Measurements from ENCODE around the gene ATRNL1. TPM values are rescaled to one million over a fixed set of nuclear protein-coding genes. Genes with fewer than 3 reads are reported as not detected.

Gene ATRNL1
- polyA plus RNA-seq, 1 of the 3 experiments (the other 2 are of a cell fraction): 0.67 TPM

DNA sequence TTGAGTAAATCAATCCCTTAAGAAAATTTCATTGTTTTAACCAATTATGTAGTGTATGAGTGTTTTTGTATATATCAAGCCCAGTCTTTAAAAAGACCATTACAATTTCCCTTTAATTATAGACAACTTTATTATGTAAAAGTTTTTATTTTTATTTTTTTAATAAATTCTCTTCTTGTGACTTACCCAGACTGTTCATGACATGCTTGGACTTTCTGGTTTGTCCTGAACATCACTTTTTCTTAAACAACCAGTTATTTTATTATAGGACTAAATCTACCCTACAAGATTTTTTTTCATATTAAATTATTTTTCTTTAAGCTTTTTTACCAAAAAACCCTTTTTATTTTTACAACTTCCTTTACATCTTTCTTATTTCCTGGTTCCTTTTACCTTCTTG, 410.4 kb downstream of the ATRNL1 start (continued):
- no peak for TF ChIP-seq ZBTB33 (IDR thresholded peaks at IDR 0.05; ENCODE audit: borderline replicate concordance, low read depth)
- no peak for TF ChIP-seq EZH2phosphoT487 (IDR thresholded peaks at IDR 0.05; ENCODE audit: borderline replicate concordance, low read depth)
- TF ChIP-seq NFIC (IDR thresholded peaks at IDR 0.05; ENCODE audit: borderline replicate concordance): no peak
- TF ChIP-seq, protein P1, sequence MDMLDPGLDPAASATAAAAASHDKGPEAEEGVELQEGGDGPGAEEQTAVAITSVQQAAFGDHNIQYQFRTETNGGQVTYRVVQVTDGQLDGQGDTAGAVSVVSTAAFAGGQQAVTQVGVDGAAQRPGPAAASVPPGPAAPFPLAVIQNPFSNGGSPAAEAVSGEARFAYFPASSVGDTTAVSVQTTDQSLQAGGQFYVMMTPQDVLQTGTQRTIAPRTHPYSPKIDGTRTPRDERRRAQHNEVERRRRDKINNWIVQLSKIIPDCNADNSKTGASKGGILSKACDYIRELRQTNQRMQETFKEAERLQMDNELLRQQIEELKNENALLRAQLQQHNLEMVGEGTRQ (IDR thresholded peaks at IDR 0.05; ENCODE audit: borderline replicate concordance, low read depth, low read length): no peak
- TF ChIP-seq RAD21 (IDR thresholded peaks at IDR 0.05; ENCODE audit: low read length): no peak
- no peak for TF ChIP-seq FOXJ3 (CRISPR knock-in tag; IDR thresholded peaks at IDR 0.05)
- TF ChIP-seq RCOR1 (IDR thresholded peaks at IDR 0.05; ENCODE audit: low read length): no peak

GRCh38 chr10:115514895-115515294, 421.7 kb downstream of the ATRNL1 start:
- no peak overlapping the region for H3K9ac ChIP-seq
- 32% methylated on average over 2 of the region's 2 CpGs for WGBS (ENCODE audit: low lambda C conversion rate)
- no peaks in the 10 kb centered on the region for H3F3A ChIP-seq (replicated peaks; ENCODE audit: insufficient read depth)
- no peaks in the 10 kb centered on the region; the same call in 1 of the 2 replicates for H3K9me3 ChIP-seq
- H3K4me1 ChIP-seq (ENCODE audit: control insufficient read depth in 1 of 2, insufficient read depth in 2 of 2, low read depth in 1 of 2, low read length in 1 of 2): no peaks in the 10 kb centered on the region
- no peak overlapping the region for H3K27ac ChIP-seq (ENCODE audit: low read depth in 2 of 2, low read length in 1 of 2)
- no peaks in the 10 kb centered on the region for H3K27me3 ChIP-seq (ENCODE audit: insufficient read depth)
- no peak overlapping the region for H3K4me3 ChIP-seq (ENCODE audit: low read depth in 2 of 2, low read length in 1 of 2)
- no peak for TF ChIP-seq JUND (IDR thresholded peaks at IDR 0.05)
- TF ChIP-seq, protein P2, sequence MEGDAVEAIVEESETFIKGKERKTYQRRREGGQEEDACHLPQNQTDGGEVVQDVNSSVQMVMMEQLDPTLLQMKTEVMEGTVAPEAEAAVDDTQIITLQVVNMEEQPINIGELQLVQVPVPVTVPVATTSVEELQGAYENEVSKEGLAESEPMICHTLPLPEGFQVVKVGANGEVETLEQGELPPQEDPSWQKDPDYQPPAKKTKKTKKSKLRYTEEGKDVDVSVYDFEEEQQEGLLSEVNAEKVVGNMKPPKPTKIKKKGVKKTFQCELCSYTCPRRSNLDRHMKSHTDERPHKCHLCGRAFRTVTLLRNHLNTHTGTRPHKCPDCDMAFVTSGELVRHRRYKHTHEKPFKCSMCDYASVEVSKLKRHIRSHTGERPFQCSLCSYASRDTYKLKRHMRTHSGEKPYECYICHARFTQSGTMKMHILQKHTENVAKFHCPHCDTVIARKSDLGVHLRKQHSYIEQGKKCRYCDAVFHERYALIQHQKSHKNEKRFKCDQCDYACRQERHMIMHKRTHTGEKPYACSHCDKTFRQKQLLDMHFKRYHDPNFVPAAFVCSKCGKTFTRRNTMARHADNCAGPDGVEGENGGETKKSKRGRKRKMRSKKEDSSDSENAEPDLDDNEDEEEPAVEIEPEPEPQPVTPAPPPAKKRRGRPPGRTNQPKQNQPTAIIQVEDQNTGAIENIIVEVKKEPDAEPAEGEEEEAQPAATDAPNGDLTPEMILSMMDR (IDR thresholded peaks at IDR 0.05): no peak
- TF ChIP-seq YY1 (IDR thresholded peaks at IDR 0.05; ENCODE audit: low read depth): no peak
- TF ChIP-seq NRF1 (IDR thresholded peaks at IDR 0.05; ENCODE audit: low read depth, low read length): no peak
- no peak for TF ChIP-seq EP300 (IDR thresholded peaks at IDR 0.05; ENCODE audit: borderline replicate concordance in 1 of 2, low read depth in 1 of 2, low read length in 1 of 2)
- no peak for TF ChIP-seq RFX5 (IDR thresholded peaks at IDR 0.05; ENCODE audit: low read length)
- no peak overlapping the region for H3K4me2 ChIP-seq
- H3K79me2 ChIP-seq (ENCODE audit: insufficient read depth): no peaks in the 10 kb centered on the region
- no peak for DNase-seq
- no peaks in the 10 kb centered on the region for H3K9me2 ChIP-seq
- ChIA-PET CTCF (no interaction called here), POLR2A (no interaction called here)
- H3K36me3 ChIP-seq (replicated peaks in 1 of 2; ENCODE audit: control insufficient read depth in 1 of 2, insufficient read depth in 2 of 2, low read length in 1 of 2): no peaks in the 10 kb centered on the region
- H4K20me1 ChIP-seq (ENCODE audit: insufficient read depth): no peaks in the 10 kb centered on the region
- H2AFZ ChIP-seq (ENCODE audit: low read depth): no peak overlapping the region
